Midbrain (tissue), 1 donor: ENCODE data around the gene IL11RA.
"Not testable (repeated sequence)": the region's sequence is repeated elsewhere in the genome, so short reads cannot be mapped to it uniquely, and the experiment has no call there.

Source experiments
- DNase-seq: peaks from one replicate; lab custom pipeline; 2025; lab: John Stamatoyannopoulos, UW

IL11RA gene

DNA sequence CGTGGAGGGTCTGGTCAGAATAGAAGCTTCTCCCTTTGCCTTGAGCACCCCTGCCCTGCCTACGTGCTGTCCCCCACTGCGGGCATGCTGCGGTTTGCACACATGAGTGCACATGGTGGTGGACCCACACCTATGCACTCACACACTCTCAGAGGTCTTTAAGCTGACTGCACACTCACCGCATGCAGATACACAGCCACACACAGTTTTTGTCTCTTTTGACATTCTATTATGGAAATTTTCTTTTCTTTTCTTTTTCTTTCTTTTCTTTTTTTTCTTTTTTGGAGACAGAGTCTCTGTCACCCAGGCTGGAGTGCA lies 22.5 kb upstream of the IL11RA start:
- no peak for DNase-seq

DNA sequence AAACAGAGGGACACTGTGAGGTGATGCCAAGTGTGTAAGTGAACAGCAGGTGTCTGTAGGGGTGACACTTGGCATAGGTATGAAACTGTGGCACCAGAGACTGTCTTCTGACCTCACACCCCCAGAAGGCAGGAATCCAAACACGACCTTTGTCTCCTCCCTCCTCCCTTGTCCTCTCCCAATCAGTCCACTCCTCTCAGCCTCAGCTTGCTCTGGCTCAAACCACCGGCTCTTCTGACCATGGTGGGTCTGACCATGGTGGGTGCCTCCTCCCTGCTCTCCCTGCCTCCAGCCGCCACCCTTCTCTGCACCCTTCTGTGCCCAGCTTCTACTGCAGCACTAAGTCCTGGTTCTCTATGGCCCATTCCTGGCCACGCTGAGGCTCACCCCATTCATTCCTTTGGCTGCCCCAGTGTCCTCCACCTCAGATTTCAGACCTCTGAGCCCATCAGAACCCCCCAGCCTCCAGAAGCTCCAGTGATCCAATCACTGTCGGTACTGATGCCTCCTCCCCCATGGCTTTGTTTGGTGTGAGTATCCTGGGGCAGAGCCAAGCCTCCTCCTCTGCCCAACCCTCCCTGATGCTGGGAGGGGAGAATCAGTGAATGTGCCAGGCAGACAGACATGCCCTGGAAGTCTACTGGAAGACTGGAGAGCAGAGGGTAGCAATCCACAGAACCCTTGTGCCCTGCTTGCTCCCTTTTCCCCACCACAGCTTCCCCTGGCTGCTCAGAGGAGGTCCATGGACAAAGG lies 21.4 kb upstream of the IL11RA start:
- DNase-seq, result no peak

DNA sequence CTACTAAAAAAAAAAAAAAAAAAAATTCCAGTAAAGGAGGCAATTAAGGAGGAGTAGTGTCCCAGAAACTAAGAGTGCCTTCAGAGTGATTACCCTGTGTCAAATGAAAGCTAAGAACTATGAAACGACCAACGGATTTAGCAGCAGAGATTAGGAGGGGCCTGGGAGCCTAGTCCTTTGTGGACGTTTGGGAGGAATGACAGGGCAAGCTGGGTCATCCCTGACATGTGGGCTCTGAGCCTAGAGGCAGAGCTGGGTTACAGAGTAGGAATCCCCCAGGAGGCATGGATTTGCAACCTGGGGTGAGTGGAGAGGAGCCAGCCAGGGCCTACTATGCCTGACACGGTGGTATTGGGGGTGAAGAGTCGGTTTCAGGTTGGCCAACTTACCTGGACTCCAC lies 18.8 kb upstream of the IL11RA start:
- DNase-seq, result no peak

DNA sequence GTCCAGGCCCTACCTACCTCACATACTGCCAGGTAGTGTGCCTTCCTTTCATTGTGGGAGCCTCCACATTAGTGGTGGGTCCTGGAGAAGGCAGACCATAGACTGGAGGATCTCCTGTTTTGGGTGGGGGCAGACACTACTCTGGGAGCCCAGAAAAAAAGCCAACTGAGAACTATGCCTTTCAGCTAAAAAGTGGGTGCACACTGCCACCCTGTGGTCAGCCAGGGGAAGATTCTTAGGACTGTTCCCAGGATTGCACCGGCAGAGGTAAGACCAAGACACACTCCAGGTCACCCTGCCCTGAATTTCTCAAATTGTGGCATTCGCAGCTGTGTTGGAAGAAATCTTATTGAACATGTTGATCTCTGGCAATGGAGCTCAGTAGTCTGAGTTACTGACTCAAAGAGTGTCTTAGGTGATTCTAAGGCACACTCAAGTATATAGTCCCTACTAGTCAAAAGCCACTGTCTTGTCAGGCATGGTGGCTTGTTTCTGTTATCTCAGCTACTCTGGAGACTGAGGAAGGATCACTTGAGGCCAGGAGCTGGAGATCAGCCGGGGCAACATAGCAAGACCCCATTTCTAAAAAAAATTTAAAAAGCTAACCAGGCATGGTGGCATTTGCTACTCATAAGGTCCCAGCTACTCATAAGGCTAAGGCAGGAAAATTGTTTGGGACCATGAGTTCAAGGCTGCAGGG lies 18.0 kb upstream of the IL11RA start:
- peak; percentile 72 for DNase-seq

DNA sequence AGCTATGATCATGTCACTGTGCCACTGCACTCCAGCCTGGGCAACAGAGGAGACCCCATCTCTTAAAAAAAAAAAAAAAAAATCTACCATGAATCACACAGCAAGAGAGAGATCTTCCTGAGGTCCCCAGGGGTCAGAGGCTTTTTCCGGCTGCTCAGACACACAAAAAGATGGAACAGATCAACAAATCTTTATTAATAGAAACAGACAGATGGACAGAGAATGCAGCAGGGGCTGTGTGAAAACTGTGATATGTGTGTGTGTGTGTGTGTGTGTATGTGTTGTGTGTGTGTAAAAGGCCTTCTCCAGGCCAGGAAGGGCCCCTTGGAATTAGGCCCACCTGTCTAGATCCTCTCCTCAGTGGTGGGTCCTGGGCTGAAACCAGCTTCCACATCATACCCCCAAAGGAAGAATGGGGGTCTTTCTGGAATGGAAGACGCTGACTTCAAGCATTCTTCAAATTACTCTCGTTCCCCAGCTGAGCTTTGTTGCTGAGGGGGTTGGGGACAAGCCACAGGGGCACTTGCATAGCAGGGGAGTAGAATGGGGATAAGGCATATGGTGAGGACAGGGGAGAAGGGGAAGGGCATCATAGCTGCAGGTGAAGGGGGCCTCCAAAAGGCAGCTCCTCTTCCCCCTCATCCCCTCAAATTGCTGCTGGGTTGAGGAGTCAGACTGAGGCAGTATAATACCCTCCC lies 17.3 kb upstream of the IL11RA start:
- no peak for DNase-seq

DNA sequence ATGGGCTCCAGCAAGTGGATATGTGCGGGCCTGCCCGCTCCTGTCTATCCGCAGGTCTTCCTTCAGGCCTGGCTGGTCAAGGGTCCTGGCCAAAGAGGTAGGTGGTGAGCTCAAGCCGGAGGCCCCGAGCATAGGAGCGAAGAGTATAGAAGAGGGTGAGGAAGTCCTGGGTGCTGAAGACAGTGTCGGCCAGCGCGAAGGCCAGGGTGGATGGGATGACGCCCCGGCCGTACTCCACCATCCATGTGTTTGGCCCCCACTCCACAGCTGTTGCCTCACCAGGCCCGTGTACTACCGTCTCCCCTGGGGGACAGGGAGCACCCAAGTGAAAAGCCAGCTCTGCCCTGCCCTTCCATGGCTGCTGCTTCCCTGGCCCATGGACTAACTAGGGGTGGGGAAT lies 16.4 kb upstream of the IL11RA start:
- no peak for DNase-seq

DNA sequence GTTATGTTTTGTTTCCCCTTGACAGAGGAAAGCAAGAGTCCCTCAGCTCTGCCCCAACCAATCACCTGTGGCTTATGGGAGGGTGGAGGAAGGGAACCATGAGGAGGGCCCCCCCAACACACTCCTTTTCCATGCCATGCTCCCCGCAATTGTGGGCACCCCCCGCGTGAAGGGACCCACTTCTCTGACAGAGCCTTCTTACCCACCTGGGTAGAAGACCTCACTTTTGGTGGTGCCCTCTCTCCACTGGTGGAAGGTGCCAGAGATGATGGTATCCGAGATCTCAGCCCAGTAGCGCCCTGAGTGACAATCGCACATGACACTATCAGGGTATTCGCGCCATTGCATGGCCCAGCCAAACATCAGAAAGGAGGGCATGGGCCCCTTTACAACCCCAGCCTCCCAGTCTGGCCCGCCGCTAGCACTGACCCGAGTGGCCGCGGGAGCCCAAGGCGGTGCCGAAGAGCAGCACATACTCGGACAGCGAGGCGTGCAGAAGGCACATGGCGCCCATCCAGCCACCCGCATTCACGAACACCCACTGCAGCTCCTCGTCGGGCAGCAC lies 15.1 kb upstream of the IL11RA start:
- DNase-seq, result no peak

DNA sequence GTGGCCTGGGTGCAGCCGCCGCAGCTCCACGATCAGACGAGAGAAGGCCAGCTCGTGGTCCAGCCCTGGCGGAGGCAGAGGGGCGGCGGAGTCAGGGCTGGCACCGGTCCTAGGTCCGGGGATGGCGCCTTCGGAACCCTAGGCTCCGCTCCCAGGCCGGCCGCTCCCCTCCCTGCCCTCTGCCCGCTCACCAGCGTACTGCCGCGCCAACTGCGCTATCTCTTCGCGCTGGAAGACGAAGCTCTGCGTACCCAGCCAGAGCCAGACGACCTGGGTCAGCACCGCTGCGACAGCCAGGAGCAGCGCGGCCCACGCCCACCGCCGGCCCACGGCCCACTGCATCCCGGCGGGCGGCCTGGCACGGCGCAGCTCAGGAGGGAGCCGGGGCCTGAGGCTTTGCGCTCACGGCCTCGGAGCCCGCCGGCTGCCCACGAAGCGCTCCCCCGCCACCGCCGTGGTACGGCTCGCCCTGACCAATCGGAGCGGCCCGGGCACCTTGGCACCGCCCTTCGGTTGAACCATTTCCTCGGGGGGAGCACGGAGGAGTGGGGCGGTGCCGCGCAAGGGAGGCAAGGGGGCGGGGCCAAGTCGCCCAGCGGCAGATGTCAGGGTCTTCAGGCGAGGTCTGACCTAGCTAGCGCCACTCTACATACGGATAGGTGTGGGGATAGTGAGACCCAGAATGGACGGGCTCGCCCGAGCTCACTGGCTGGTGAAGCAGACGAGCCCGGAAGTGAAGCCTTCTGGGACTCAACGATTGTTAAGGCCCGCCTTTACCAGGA lies 14.4 kb upstream of the IL11RA start, which contains the start of gene SIGMAR1:
TSS of gene SIGMAR1 (minus strand) at position 432 of the 782 bp plus-strand sequence. CDS start at position 342, 90 bp downstream.
- DNase-seq, result peak; percentile 93

DNA sequence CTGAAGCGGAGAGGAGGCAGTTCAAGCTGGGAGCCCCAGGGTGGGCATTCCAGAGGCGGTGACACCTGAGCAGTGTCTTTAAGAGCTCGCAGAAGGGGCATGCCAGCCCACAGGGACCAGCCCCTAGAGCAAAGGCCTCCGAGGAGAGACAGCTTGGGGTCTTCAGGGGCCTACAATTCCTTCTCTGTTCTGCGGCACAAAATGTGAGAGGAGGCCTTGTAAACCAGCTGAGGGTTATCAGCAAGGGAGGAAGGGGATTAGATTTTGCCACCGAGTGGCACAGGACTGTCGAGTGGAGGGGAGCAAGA lies 13.9 kb upstream of the IL11RA start:
- no peak for DNase-seq

DNA sequence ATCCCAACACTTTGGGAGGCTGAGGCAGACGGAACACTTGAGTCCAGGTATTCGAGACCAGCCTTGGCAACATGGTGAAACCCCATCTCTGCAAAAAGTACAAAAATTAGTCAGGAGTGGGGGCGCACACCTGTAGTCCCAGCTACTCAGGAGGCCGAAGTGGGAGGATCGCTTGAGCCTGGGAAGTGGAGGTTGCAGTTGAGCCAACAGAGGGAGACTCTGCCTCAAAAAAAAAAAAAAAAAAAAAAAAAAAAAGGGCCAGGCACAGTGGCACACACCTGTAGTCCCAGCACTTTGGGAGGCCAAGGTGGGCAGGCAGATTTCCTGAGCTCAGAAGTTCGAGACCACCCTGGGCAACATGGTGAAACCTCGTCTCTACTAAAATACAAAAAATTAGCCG lies 12.7 kb upstream of the IL11RA start:
- not testable (repeated sequence) for DNase-seq

DNA sequence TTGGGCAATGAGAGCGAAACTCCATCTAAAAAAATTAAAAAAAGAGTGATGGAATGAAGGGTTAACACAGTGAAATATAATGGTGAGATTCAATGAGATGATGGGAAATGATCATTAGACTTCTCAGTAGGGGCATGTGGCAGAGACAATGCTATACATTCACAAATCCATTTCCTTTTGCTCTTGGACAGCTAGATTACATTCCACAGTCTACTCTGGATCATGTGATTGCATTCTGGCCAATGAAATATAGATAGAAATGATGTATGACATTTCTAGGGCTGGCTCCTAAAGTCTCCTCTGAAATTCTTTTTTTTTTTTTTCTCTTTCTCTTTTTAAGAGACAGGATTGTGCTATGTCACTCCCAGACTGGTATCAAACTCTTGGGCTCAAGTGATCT lies 9.3 kb upstream of the IL11RA start:
- DNase-seq, result no peak

DNA sequence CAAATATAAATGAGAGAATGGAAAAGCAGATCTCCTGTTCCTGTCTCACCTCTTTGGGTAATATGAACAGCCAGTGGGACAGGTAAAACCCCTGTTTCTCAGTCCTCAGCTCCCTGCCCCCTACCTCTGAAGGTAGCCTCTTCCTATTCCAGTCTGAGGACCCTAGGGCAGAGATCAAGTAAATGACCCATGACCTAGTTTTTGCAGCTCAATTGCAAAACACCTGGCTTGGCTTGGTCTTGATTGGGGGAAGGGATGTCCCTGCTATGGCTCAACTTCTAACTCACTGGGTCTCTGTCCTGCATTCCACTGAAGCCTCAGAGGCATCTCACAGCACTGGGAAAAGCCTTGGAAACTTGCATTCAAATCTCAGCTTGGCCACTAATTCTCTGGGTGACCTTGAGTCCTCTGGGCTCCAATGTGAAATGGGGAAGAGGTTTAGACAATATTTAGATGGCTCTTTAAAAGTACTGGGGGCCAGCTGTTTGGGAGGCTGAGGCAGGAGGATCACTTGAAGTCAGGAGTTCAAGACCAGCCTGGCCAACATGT lies 7.1 kb upstream of the IL11RA start:
- DNase-seq, result no peak

DNA sequence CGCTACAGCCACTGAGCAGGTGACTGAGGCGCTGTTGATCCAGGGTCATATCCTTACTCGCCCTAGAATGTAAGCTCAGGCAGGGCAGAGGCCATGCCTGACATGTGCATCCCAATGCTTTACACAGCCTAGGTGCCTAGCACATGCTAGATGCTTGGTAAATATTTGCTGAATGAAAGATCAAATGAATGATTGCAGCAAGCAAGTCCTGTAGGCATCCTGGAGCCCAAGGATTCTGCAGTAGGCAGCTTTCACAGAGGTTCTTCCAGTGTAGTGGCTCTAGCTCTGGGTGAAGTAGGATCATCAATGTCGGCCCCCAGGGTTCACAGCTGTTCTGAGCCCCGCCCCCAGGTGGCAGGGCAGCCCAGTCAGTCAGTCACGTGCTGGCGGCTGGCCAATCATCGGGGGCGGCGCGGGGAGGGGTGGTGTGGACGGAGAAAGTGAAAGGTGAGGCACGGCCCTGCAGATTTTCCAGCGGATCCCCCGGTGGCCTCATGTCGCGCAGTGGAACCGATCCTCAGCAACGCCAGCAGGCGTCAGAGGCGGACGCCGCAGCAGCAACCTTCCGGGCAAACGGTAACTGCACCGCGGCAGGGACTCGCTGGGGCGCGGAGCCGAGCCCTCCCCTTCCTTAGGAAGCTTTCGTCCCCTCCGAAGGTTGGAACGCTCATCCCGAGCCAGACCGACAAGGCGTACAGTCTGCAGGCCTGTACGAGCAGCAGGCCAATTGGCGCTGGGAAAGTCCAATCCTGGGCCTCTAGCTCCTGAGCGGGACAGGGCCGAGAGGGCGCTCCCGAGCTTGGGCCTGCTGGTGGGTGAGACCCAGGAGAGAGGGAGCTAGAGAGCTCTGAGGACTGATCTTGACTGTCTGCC lies 5.5 kb upstream of the IL11RA start, which contains the start of gene GALT:
TSS of gene GALT (plus strand) at position 465 of the 873 bp plus-strand sequence. CDS start at position 495, 30 bp downstream.
- DNase-seq, result peak; percentile 89

DNA sequence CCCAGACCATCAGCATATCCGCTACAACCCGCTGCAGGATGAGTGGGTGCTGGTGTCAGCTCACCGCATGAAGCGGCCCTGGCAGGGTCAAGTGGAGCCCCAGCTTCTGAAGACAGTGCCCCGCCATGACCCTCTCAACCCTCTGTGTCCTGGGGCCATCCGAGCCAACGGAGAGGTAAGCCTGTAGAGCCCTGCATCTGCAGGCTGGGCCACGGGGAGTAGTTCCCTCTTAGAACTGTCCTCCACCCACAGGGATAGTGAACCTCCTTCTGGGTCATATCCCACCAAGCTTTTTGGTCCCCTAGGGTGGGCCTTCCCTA lies 4.9 kb upstream of the IL11RA start:
- DNase-seq, result no peak

DNA sequence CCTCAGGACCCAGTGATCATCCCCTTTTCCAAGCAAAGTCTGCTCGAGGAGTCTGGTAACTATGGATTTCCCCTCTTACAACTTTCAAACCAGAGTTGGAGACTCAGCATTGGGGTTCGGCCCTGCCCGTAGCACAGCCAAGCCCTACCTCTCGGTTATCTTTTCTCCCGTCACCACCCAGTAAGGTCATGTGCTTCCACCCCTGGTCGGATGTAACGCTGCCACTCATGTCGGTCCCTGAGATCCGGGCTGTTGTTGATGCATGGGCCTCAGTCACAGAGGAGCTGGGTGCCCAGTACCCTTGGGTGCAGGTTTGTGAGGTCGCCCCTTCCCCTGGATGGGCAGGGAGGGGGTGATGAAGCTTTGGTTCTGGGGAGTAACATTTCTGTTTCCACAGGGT lies 4.3 kb upstream of the IL11RA start:
- DNase-seq, result no peak

DNA sequence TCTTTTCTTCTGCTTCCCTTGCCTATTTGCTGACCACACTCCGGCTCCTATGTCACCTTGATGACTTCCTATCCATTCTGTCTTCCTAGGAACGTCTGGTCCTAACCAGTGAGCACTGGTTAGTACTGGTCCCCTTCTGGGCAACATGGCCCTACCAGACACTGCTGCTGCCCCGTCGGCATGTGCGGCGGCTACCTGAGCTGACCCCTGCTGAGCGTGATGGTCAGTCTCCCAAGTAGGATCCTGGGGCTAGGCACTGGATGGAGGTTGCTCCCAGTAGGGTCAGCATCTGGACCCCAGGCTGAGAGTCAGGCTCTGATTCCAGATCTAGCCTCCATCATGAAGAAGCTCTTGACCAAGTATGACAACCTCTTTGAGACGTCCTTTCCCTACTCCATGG lies 3.3 kb upstream of the IL11RA start:
- no peak for DNase-seq

DNA sequence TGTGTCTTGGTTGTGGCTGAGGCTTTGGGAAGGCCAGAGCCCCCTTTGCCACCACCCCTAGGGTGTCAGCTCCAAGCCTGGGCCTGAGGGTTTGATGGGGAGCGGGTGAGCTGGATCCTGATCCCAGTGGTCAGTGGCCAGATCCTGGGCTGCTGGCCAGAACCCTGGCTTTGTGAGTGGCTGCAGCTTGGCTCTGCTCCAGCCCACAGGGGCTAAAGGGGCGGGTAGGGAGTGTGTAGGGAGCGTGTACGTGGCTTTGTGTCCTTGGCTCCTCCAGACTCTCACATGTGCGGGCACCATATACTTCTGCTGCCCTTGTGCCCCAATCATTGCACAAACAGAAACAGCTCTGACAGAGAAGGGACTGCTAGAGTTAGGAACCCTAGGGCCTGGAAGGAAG lies 1.2 kb upstream of the IL11RA start:
- peak; percentile 24 for DNase-seq

DNA sequence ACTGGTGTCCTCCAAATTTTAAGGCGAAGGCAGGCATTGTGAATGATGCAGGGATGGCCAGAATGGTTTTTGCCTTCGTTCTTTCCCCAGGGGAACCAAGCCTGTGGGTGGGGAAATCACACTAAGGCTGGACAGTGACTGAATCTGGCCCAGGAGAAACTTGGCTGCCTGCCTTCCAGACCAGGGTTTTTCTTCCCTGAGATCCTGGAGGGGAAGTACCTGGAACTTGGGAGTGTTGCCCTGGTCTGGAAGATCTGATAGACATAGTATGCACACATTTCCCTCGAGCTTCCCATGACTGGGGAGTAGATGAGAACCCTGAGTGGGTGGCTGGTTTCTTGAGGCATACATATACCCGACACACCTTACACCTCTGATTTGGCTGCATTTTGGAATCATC lies 664 bp upstream of the IL11RA start:
- no peak for DNase-seq

DNA sequence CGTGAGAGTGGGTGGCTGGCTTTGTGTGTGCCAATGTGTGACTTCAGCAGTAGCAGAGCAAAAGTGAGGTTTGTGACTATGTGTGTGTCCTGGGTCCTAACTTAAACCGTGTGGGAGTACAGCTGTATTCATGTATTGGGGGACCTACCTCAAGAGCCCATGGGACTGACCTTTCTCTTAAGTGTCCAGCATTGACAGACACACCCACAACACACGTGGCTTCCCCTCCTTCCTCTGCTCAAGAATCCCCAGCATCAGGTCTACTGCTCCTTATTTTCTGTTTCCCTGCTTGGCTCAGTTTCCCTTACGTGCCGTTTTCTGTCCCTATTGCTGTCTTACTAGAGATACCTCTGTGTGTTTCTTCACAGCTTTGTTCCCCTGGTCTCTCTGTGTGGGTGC lies 616 bp downstream of the IL11RA start:
- no peak for DNase-seq

DNA sequence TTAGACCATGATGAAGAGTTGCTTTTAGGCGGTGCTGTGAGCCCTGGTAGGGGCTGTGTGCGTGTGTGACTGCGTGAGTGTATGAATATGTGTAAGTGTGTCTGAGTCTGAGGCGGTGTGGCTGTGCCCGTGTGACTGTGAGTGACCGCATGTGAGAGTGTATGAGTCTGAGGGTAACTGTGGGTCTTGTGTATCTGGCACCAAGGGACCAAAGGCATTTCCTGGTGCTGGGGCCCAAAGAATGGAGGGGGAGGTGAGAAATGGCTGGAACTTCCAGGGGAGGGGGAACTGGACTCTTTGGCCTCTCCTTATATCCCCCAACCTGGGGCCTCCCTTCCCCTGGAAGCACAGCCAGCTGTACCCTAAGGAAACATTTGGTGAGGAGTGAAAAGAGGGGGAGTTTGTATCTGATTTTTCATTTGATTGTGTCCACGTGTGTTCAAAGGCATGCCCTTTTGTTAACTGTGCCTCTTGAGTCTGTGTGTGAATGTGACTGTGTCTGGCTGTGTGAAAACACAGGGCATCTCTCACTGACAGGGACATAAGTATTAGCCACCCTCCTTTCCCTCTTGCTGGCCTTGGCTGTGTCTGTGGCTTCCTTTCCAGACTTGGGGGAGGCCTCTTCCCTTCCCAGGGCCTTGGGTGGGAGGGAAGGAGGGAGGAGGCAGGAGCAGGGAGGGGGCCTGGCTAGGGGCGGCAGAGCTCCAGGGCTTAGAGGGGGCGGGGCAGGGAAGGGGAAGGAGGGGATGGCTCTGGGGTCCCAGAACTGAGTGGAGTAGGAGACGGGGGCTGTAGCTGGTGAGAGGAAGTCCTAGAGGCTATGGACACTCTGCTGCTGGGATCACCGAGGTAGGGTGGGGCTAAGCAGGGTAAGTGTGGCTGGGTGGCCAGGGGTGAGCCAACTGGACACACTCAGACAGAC lies 1.4 kb downstream of the IL11RA start:
- DNase-seq, result no peak
